Measurements from ENCODE around the gene ACSM2B. TPM values are rescaled to one million over a fixed set of nuclear protein-coding genes. Genes with fewer than 3 reads are reported as not detected.
"Not testable (repeated sequence)": the region's sequence is repeated elsewhere in the genome, so short reads cannot be mapped to it uniquely, and the experiment has no call there.

ACSM2B gene
- total and polyA plus RNA-seq, 10 of the 15 experiments (the other 5 are each of a cell fraction or from before 2014, with no cell fraction given): not detected

DNA sequence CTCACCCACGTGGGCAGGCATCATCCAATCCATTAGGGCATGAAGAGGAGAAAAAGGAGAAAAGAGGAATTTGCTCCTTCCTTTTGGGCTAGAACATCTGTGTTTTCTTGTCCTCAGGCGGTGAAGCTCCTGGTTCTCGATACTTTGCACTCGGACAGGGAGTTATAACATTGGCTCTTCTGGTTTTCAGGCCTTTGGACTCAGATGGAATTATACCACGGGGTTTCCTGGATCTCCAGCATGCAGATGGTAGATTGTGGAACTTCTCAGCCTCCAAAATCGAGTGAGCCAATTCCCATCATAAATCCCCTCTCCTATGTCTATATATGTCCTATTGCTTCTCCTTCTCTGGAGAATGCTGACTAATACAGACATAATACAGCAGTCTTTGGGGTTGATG is 9.9 kb upstream of the ACSM2B start:
- H2AFZ ChIP-seq (ENCODE audit: control insufficient read depth, low read depth, low read length); ATAC-seq; DNase-seq (ENCODE audit: low read depth, low spot score); FAIRE-seq; H3K9me3 ChIP-seq (replicated peaks; ENCODE audit: control insufficient read depth, insufficient read depth, low read length); H3K4me3 ChIP-seq; H3K79me2 ChIP-seq (ENCODE audit: control insufficient read depth, insufficient read depth, low read length); H3K27ac ChIP-seq (ENCODE audit: control insufficient read depth, insufficient read depth); POLR2A ChIA-PET; SMC1A ChIA-PET (ENCODE audit: uncharacterized antibody, unreplicated experiment); in situ Hi-C loops (cut with MboI); H3K36me3 ChIP-seq (ENCODE audit: control insufficient read depth in 2 of 2, insufficient read depth in 2 of 2, low read length in 1 of 2); H3K4me2 ChIP-seq (ENCODE audit: control insufficient read depth, insufficient read depth); H3K4me1 ChIP-seq (ENCODE audit: control insufficient read depth, insufficient read depth, low read length); BruUV-seq (replicated peaks); CTCF ChIA-PET; intact Hi-C loops (cut with micrococcal nuclease; ENCODE audit: unreplicated experiment); RAD21 ChIA-PET (ENCODE audit: unreplicated experiment); H4K20me1 ChIP-seq (ENCODE audit: control insufficient read depth, insufficient read depth); H3K27me3 ChIP-seq (replicated peaks in 1 of 2; ENCODE audit: control insufficient read depth in 2 of 2, insufficient read depth in 2 of 2, low read length in 1 of 2); H3K9ac ChIP-seq (ENCODE audit: control insufficient read depth, insufficient read depth, low read length): not testable (repeated sequence)
- 6% methylated on average over 6 of the region's 6 CpGs for WGBS (ENCODE audit: insufficient coverage, insufficient replicate concordance, low lambda C conversion rate, missing lambda C conversion rate)

DNA sequence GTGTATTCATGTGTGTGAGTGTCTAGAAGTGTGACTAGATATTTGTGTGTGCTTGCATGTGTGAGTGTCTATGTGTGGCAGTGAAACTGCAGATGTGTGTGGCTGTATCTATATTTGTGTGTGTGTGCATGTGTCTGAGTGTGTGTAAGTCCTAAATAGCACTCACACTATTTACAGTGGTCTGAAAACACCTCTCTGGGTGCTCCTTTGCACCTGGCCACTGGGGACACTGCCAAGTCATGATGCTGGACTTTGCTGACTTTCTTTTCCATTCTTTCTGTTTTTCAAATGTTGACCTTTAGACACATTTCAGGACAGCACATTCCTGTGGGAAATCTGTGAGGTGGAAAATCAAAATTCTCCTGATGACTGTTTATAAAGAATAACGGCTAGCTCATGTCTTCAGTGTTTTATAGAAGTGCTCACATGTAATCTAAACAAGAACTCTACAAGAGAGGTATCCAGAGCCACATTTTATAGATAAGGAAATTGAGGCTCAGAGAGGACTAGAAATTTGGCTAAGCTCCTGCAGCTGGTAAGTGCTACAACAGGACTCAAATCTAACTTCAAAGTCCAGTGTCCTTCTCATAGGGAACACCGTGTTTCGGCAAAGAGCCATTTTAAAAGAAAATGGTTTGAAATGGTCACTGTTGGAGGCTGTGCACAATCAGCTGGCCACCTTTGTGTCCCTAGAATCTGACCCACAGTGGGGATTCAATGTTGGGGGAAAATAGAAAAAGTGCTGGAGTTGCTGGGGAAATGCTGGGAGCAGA is 4.5 kb upstream of the ACSM2B start:
- H3K27me3 ChIP-seq (replicated peaks in 1 of 2; ENCODE audit: control insufficient read depth in 2 of 2, insufficient read depth in 2 of 2, low read length in 1 of 2); DNase-seq (ENCODE audit: low read depth, low spot score); ATAC-seq; SMC1A ChIA-PET (ENCODE audit: uncharacterized antibody, unreplicated experiment); RAD21 ChIA-PET (ENCODE audit: unreplicated experiment); intact Hi-C loops (cut with micrococcal nuclease; ENCODE audit: unreplicated experiment); in situ Hi-C loops (cut with MboI); H3K4me1 ChIP-seq (ENCODE audit: control insufficient read depth, insufficient read depth, low read length); H4K20me1 ChIP-seq (ENCODE audit: control insufficient read depth, insufficient read depth); H3K36me3 ChIP-seq (ENCODE audit: control insufficient read depth in 2 of 2, insufficient read depth in 2 of 2, low read length in 1 of 2); H3K27ac ChIP-seq (ENCODE audit: control insufficient read depth, insufficient read depth); H2AFZ ChIP-seq (ENCODE audit: control insufficient read depth, low read depth, low read length); H3K79me2 ChIP-seq (ENCODE audit: control insufficient read depth, insufficient read depth, low read length); CTCF ChIA-PET; H3K9me3 ChIP-seq (replicated peaks; ENCODE audit: control insufficient read depth, insufficient read depth, low read length); FAIRE-seq; H3K4me3 ChIP-seq; BruUV-seq (replicated peaks); H3K4me2 ChIP-seq (ENCODE audit: control insufficient read depth, insufficient read depth); H3K9ac ChIP-seq (ENCODE audit: control insufficient read depth, insufficient read depth, low read length); POLR2A ChIA-PET: not testable (repeated sequence)
- WGBS (ENCODE audit: insufficient coverage, insufficient replicate concordance, low lambda C conversion rate, missing lambda C conversion rate): no CpG with 5 or more reads among the region's 3 CpGs

DNA sequence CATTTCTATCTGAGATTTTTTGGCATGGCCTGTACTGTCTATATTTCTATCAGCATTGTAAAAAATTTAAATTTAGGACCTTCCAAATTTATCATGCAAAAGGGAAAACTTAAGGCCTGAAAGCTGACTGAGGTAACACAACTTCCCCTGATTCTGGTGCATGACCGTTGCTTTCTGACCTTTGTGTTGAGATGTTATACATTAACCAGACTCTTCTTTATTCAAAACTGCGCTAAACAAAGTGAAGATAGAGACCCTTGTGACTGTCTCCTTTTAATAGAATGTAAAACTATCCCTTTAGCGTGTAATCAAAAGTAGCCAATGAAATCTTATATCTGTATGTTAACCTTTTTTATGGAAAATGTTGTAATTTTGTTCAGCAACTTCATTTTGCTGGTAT is 1.9 kb upstream of the ACSM2B start:
- H3K4me3 ChIP-seq; H3K9ac ChIP-seq (ENCODE audit: control insufficient read depth, insufficient read depth, low read length); in situ Hi-C loops (cut with MboI); H4K20me1 ChIP-seq (ENCODE audit: control insufficient read depth, insufficient read depth); H3K4me2 ChIP-seq (ENCODE audit: control insufficient read depth, insufficient read depth); RAD21 ChIA-PET (ENCODE audit: unreplicated experiment); H3K9me3 ChIP-seq (replicated peaks; ENCODE audit: control insufficient read depth, insufficient read depth, low read length); H3K27me3 ChIP-seq (replicated peaks in 1 of 2; ENCODE audit: control insufficient read depth in 2 of 2, insufficient read depth in 2 of 2, low read length in 1 of 2); H2AFZ ChIP-seq (ENCODE audit: control insufficient read depth, low read depth, low read length); SMC1A ChIA-PET (ENCODE audit: uncharacterized antibody, unreplicated experiment); intact Hi-C loops (cut with micrococcal nuclease; ENCODE audit: unreplicated experiment); POLR2A ChIA-PET; BruUV-seq (replicated peaks); FAIRE-seq; H3K79me2 ChIP-seq (ENCODE audit: control insufficient read depth, insufficient read depth, low read length); H3K4me1 ChIP-seq (ENCODE audit: control insufficient read depth, insufficient read depth, low read length); CTCF ChIA-PET; H3K36me3 ChIP-seq (ENCODE audit: control insufficient read depth in 2 of 2, insufficient read depth in 2 of 2, low read length in 1 of 2); ATAC-seq; H3K27ac ChIP-seq (ENCODE audit: control insufficient read depth, insufficient read depth); DNase-seq (ENCODE audit: low read depth, low spot score): not testable (repeated sequence)
- WGBS (ENCODE audit: insufficient coverage, insufficient replicate concordance, low lambda C conversion rate, missing lambda C conversion rate): 0% methylated on average over 2 of the region's 3 CpGs

DNA sequence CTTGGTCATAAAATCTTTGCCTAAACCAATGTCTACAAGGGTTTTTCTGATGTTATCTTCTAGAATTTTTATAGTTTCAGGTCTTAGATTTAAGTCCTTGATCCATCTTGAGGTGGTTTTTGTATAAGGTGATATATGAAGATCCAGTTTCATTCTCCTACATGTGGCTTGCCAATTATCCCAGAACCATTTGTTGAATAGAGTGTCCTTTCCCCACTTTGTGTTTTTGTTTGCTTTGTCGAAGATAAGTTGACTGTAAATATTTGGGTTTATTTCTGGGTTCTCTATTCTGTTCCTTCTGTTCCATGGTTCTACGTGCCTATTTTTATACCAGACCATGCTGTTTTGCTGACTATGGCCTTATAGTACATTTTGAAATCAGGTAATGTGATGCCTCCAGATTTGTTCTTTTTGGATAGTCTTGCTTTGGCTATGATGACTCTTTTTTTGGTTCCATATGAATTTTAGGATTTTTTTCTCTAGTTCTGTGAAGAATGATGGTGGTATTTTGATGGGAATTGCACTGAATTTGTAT is 7.0 kb downstream of the ACSM2B start:
- CTCF ChIA-PET; POLR2A ChIA-PET; ATAC-seq; H3K79me2 ChIP-seq (ENCODE audit: control insufficient read depth, insufficient read depth, low read length); H3K9me3 ChIP-seq (replicated peaks; ENCODE audit: control insufficient read depth, insufficient read depth, low read length); SMC1A ChIA-PET (ENCODE audit: uncharacterized antibody, unreplicated experiment); DNase-seq (ENCODE audit: low read depth, low spot score); H3K36me3 ChIP-seq (ENCODE audit: control insufficient read depth in 2 of 2, insufficient read depth in 2 of 2, low read length in 1 of 2); FAIRE-seq; H3K27me3 ChIP-seq (replicated peaks in 1 of 2; ENCODE audit: control insufficient read depth in 2 of 2, insufficient read depth in 2 of 2, low read length in 1 of 2); H4K20me1 ChIP-seq (ENCODE audit: control insufficient read depth, insufficient read depth); H2AFZ ChIP-seq (ENCODE audit: control insufficient read depth, low read depth, low read length); H3K4me3 ChIP-seq; H3K4me1 ChIP-seq (ENCODE audit: control insufficient read depth, insufficient read depth, low read length); H3K27ac ChIP-seq (ENCODE audit: control insufficient read depth, insufficient read depth); BruUV-seq (replicated peaks); H3K4me2 ChIP-seq (ENCODE audit: control insufficient read depth, insufficient read depth); in situ Hi-C loops (cut with MboI); intact Hi-C loops (cut with micrococcal nuclease; ENCODE audit: unreplicated experiment); RAD21 ChIA-PET (ENCODE audit: unreplicated experiment); H3K9ac ChIP-seq (ENCODE audit: control insufficient read depth, insufficient read depth, low read length): not testable (repeated sequence)
- WGBS (ENCODE audit: insufficient coverage, insufficient replicate concordance, low lambda C conversion rate, missing lambda C conversion rate): 19% methylated on average over 2 of the region's 2 CpGs

Data from GM12878 (cell line).